ENCODE data around the gene MGST2.

DNA sequence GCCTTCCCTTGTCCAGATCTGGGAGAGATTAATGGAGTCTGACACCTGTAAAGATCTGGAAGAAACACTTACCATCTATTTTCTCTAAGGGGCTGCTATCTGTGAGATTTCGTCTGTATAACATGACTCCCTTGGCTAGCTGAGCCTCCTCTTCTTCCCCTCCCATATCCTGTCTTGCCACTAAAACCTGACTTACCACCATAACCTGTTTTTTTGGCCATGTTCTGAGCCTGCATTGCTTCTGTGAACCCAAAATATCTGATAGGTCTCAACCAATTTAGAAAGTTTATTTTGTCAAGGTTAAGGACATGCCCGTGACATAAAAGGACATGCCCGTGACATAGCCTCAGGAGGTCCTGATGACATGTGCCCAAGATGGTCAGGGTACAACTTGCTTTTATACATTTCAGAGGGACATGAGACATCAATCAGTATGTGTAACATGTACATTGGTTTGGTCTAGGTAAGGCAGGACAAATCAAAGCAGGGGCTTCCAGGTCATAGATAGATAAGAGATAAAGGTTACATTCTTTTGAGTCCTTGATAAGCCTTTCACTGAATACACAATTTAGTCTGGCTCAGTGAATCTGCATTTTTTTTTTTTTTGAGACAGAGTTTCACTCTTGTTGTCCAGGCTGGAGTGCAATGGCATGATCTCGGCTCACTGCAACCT is 11.4 kb downstream of the MGST2 start:
- TF ChIP-seq, protein P1, sequence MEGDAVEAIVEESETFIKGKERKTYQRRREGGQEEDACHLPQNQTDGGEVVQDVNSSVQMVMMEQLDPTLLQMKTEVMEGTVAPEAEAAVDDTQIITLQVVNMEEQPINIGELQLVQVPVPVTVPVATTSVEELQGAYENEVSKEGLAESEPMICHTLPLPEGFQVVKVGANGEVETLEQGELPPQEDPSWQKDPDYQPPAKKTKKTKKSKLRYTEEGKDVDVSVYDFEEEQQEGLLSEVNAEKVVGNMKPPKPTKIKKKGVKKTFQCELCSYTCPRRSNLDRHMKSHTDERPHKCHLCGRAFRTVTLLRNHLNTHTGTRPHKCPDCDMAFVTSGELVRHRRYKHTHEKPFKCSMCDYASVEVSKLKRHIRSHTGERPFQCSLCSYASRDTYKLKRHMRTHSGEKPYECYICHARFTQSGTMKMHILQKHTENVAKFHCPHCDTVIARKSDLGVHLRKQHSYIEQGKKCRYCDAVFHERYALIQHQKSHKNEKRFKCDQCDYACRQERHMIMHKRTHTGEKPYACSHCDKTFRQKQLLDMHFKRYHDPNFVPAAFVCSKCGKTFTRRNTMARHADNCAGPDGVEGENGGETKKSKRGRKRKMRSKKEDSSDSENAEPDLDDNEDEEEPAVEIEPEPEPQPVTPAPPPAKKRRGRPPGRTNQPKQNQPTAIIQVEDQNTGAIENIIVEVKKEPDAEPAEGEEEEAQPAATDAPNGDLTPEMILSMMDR (conservative IDR thresholded peaks at IDR 0.05; ENCODE audit: low read depth, low read length) = no peak
- TF ChIP-seq EZH2 (IDR thresholded peaks at IDR 0.05; ENCODE audit: low read length, unreplicated experiment) (no peak), EZH2phosphoT487 (IDR thresholded peaks at IDR 0.05; ENCODE audit: borderline replicate concordance, low read length) (no peak)
